Right cardiac atrium (tissue), 5 donors: Measurements from ENCODE around the gene PTTG1IP2. TPM values are rescaled to one million over a fixed set of nuclear protein-coding genes. Genes with fewer than 3 reads are reported as not detected.
"Not testable (repeated sequence)": the region's sequence is repeated elsewhere in the genome, so short reads cannot be mapped to it uniquely, and the experiment has no call there.

Source experiments
- ATAC-seq, 2 donors: fragments of 200-7000 bp; cut with Tn5 transposase; one replicate each; pipeline versions ENCODE4 v1.8.0 to v1.9.1; 2020; ENCODE audit warnings: moderate library complexity in 2 of 2, mild to moderate bottlenecking in 1 of 2
- DNase-seq, 3 donors: peaks; one replicate each; pipeline ENCODE4 v3.0.0-alpha.2; 2020
- H3K27ac ChIP-seq: one replicate; pipeline ENCODE4 v1.5.1; 2013; ENCODE audit warnings: mild to moderate bottlenecking, low read length, control low read depth, moderate library complexity
- H3K27me3 ChIP-seq: one replicate; pipeline ENCODE4 v1.6.1; 2013; ENCODE audit not compliant: control insufficient read depth, insufficient read depth
- H3K4me1 ChIP-seq: one replicate; pipeline ENCODE4 v1.6.1; 2013; ENCODE audit warnings: low read length; ENCODE audit not compliant: control insufficient read depth, insufficient read depth
- H3K4me3 ChIP-seq: one replicate; pipeline ENCODE4 v1.5.1; 2013; ENCODE audit warnings: low read length, control low read depth
- H3K9me3 ChIP-seq: one replicate; pipeline ENCODE4 v1.6.1; 2013; ENCODE audit warnings: low read length; ENCODE audit not compliant: control insufficient read depth
- WGBS: extraction: QIAGEN DNeasy Blood & Tissue Kit; methylation state at CpG from one replicate; pipeline ENCODE4 v1.1.7; 2013; 5-methylcytosine and 5-hydroxymethylcytosine counted together
- intact Hi-C, 4 donors: fragments of 100-400 bp; cut with DNase I; formaldehyde crosslinking; loops; one replicate each; pipeline versions ENCODE4 v1.11.0 to v1.14.0; 2022 to 2023
- polyA plus RNA-seq: library from polyadenylated mRNA; stranded (reverse); fragments of 200-250 nt; gene quantifications from one replicate; pipeline ENCODE4 v1.2.3, GENCODE V29; 2013
- total RNA-seq, 4 donors: library from RNA; stranded (reverse); fragmentation: NEBNext Ultra II Directional; extraction: Animal tissue kit (Norgen Biotek cat#: 25700); gene quantifications; one replicate each; pipeline ENCODE4 v1.2.1, GENCODE V29; 2021
- donor health status: healthy with polysubstance abuse.
- donor health status: DM: no; HTN: yes; CAD: no.
- donor health status: DM: no; HTN: no; CAD: no.
- donor health status: DM: no; HTN: yes; CAD: no; lungs with severe emphysema.
- donor health status: DM: yes; HTN: yes; CAD: no.

Gene PTTG1IP2
- total and polyA plus RNA-seq, 5 donors: not detected

DNA sequence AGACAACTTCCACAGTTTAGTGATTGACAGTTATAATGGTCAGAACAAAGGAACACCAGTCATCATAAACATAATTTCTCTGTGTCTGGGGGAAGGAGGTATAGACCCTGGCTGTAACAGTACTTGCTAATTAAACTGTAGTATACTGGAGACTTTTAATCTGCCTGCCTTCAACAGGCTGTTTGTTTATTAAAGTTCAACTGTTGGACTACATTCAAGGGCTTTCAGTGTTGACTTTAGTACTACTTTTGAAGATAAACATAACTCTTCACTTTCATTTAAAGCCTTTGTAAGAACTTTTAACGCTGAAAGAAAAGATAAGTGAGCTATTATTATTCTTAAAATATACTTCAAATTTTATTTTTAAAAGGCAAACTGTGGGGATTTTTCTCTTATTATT is 15.5 kb upstream of the PTTG1IP2 start:
- Histone ChIP-seq H3K4me3 (no peak overlapping the region), H3K27me3 (no peaks in the 10 kb centered on the region), H3K4me1 (no peaks in the 10 kb centered on the region), H3K9me3 (no peaks in the 10 kb centered on the region), H3K27ac (no peak overlapping the region)
- intact Hi-C loops: no loop called here
- DNase-seq (no peak), ATAC-seq (no peak)
- WGBS: 31% methylated on average over 1 of the region's 1 CpG

DNA sequence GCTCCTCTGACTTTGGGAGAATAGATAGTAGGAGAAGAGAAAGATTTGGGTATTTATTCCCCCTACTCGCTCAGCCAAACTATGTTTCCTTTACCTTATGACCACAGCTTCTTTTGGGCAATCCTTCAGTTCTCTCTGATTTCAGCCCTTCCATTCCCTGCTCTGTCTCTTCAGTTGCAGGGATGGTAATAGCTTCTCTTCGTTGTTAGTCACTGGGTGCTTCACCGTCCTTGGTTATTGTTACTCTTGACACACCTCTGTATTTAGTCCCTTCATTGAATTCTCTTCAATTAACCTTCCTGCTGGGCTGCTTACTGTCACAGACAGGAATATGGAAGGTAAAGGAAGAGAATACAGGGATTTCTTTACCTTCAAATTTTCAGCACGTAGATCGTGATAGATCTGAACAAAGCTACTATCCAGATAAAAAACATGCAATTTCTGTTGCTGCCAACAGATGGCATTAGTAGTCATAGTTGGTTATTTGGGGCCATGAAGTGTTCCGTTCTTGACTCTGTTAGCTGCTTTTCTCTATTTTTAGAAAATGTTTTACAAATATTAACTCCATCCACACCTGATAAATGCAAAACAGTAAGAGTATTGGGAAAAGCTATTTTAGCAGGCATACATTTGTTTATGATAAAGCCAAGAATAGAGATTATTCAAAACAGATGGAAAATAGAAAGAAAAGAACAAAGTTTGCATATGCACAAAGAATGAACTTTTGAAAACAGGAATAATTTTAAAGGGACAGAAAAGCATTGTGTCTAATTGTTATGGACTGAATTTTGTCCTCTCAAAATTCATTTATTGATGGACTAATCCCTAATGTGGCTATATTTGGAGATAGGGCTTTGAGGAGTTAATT is 14.0 kb upstream of the PTTG1IP2 start:
- intact Hi-C loops: no loop called here
- no peaks in the 10 kb centered on the region for H3K4me1 ChIP-seq
- H3K9me3 ChIP-seq: no peaks in the 10 kb centered on the region
- H3K27ac ChIP-seq: no peak overlapping the region
- H3K27me3 ChIP-seq: no peaks in the 10 kb centered on the region
- WGBS: 26% methylated on average over 6 of the region's 6 CpGs
- no peak overlapping the region for H3K4me3 ChIP-seq
- ATAC-seq: peak; percentile 68 to 75
- no peak for DNase-seq

DNA sequence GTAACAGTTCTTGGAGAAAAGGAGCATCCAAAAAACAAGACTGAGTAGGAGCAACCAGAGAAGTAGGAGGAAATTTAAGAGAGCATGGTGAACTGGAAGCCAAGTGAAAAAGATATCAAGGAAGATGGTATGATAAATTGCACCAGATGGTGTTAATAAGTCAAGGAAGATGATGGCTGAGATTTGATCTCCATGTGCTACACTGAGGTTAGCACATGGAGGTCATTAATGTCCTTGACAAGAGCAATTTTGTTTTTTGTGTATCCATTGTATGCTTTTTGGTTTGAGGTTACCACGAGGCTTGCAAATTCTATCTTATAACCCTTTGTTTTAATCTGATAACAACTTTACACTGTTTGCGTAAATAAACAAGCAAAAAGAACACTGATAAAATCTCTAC is 11.3 kb upstream of the PTTG1IP2 start:
- no peaks in the 10 kb centered on the region for H3K9me3 ChIP-seq
- no peaks in the 10 kb centered on the region for H3K27me3 ChIP-seq
- WGBS: 68% methylated on average over 2 of the region's 2 CpGs
- H3K27ac ChIP-seq: no peak overlapping the region
- DNase-seq (no peak), ATAC-seq (no peak)
- H3K4me3 ChIP-seq: no peak overlapping the region
- H3K4me1 ChIP-seq: no peaks in the 10 kb centered on the region
- intact Hi-C loops: no loop called here

DNA sequence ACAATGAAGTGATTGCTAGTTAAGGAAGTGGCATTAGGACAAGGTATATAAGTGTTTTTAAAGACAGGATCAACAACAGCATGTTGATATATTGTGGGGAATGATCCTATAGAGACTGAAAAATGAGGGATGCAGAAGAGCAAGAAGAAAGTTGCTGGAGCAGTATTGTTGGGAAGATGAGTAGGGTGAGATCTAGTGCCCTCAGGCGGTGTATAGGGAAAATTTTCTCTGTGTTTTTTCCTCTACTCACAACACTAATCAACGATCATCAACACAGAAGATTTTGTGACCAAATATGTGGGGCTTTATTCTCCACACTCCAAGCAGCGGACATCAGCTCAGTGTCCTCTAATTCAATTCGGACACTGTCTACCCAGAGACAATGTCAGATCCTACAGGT is 9.6 kb upstream of the PTTG1IP2 start:
- Histone ChIP-seq H3K4me1 (no peaks in the 10 kb centered on the region), H3K4me3 (no peak overlapping the region), H3K27ac (no peak overlapping the region), H3K9me3 (peaks cover 1% of the 10 kb centered on the region), H3K27me3 (no peaks in the 10 kb centered on the region)
- WGBS: 75% methylated on average over 4 of the region's 4 CpGs
- intact Hi-C loops: no loop called here
- ATAC-seq (no peak), DNase-seq (no peak)

DNA sequence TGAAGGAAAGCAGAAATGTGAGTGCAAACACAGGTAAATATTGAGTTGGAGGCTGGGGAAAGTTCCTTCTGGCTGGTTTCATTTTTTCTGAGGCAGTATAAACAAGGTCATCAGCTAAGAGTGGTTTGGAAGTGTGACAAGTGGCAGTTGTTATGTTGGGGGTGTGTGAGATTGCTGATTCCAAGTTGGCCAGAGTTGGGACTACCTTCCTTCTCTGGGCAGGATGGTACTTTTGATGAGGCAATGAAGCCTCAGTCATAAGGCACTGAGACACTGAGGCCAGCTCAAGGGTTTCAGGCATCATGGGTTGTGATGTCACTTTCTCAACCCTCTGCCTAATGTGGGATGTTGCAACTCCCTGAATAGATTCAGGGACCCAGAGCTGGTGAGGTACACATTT is 8.2 kb upstream of the PTTG1IP2 start:
- peaks cover 1% of the 10 kb centered on the region for H3K9me3 ChIP-seq
- H3K27ac ChIP-seq: no peak overlapping the region
- H3K4me1 ChIP-seq: no peaks in the 10 kb centered on the region
- intact Hi-C loops: no loop called here
- peak; percentile 31 to 40 for ATAC-seq
- no peak for DNase-seq
- no peaks in the 10 kb centered on the region for H3K27me3 ChIP-seq
- no peak overlapping the region for H3K4me3 ChIP-seq

DNA sequence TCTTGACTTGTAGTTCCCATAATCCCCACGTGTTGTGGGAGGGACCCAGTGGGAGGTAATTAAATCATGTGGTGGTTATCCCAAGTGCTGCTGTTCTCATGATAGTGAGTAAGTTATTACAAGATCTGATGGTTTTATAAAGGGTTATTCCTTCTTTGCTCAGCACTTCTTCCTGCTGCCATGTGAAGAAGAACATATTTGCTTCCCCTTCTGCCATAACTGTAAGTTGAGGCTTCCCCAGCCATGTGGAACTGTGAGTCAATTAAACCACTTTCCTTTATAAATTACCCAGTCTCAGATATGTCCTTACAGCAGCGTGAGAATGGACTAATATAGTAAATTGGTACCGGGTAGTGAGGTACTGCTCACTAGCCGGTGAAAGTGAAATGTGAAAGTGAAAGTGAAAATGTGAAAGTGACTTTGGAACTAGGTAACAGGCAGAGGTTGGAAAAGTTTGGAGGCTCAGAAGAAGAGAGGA is 6.2 kb upstream of the PTTG1IP2 start:
- DNase-seq, H3K27me3 ChIP-seq, H3K9me3 ChIP-seq, H3K4me1 ChIP-seq, H3K27ac ChIP-seq, intact Hi-C loops: not testable (repeated sequence)
- H3K4me3 ChIP-seq: peak overlapping the region; percentile 56
- peak; percentile 45 to 51 for ATAC-seq
- WGBS: 28% methylated on average over 4 of the region's 4 CpGs

DNA sequence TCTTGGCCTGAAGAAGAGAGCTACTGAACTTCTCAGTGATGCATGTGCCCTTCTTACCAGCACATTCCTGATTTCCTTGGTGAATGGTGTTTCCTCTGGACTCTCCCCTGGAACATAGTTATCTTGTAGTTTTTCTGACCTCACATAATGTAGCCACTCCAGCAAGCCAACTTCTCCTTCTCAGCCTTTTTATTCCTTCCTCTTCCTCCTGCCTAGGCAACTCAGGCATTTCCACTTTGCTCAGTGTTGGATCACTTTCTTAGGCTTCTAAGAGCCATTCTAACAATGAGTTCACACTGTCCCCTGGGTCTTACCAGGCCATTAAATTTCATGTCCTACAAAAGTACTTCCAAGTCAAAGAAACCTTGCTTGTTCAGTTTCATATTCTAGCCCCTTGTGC is 3.6 kb upstream of the PTTG1IP2 start:
- Histone ChIP-seq H3K27me3 (no peaks in the 10 kb centered on the region), H3K4me3 (no peak overlapping the region), H3K4me1 (no peaks in the 10 kb centered on the region), H3K9me3 (peaks cover 1% of the 10 kb centered on the region), H3K27ac (no peak overlapping the region)
- DNase-seq (no peak), ATAC-seq (no peak)
- intact Hi-C loops: no loop called here

DNA sequence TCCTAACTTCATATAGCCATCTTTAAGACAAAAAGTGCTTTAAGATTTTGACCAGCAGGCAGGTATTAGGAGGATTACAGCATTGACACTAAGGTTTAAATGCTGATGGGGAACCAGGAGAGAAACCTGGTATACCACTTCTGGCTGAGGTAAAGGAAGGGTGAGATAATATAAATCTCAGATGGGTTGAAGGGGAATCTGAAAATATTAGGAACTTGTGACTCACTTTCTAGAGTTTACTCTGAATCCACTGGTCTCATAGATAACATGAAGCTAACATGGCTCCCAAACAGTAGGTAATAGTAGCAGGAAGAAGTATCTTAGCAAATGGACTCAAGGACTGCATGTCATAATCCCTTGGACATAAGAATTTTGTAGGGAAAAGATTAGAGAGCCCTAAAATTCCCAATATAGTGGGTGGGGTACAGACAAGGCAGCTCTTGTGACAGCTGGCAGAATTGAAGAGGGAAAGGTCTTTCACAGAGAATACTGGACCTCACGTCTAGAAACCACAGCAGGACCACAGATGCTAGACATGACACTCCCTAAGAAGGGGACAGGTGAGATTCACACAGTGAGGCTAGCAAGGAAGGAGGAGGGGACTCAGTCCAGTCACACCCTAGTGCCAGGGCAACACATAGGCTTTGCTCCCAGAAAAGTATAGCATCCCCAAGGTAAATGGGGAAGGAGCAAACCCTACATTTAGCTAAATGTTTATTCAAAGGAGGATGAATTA is 3.5 kb downstream of the PTTG1IP2 start:
- H3K9me3 ChIP-seq: no peaks in the 10 kb centered on the region
- no peak overlapping the region for H3K27ac ChIP-seq
- ATAC-seq (no peak), DNase-seq (no peak)
- intact Hi-C loops: no loop called here
- no peaks in the 10 kb centered on the region for H3K4me1 ChIP-seq
- no peak overlapping the region for H3K4me3 ChIP-seq
- H3K27me3 ChIP-seq: no peaks in the 10 kb centered on the region
- 66% methylated on average over 1 of the region's 1 CpG for WGBS

DNA sequence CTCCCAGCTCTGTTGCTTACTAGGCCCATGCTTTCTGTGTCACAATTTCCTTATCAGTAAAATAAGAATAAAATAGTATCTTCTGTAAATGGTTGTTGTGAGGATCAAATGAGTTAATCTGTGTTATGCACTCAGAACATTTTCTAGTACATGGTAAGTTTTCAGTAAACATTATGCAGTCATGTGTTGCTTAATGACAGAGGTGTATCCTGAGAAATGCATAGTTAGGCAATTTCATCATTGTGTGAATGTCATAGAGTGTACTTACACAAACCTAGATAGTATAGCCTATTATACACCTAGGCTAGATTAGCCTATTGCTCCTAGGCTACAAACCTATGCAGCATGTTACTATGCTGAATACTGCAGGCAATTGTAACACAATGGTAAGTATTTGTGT is 4.4 kb downstream of the PTTG1IP2 start:
- no peak for ATAC-seq
- intact Hi-C loops: no loop called here

DNA sequence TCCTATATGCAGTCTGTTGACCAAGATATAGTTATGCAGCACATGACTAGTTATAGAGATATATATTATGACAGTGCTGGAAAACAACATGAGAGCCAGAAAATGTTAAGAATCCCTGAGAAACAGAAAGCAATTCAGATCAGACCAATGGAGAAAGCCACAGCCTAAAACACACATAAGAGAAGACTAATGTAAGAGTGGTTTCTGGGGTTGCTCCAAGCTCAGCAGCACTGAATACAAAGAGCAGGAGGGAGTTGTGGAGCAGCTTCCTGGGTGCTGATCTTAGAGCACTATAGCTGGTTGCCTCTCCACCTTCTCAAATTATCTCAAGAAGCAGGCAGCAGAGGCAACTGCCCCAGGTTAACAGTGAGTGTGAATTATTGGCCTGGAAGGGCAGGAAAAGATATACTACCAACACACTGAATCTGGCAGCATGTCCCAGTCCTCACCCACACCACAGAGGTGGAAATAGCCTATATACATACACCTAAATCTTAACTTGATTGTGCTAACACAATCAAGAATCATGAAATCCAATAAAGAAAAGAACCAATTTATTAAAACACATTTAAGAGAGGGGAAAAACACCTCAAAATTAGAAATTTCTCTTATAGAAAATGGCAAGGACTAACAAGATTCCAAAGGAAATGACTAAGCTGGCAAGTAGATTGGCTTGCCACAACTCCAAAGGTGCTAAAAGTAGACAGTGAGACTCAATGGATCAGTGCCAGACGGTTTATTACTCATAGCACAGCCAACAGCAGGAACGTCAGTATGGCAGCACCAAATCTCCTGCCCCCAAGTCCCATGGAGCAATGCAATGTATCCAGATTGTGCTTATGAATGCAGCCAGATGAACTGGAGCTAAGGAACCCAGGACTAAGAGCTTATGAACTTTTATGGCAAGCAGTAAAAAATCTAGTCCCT is 5.1 kb downstream of the PTTG1IP2 start:
- Histone ChIP-seq H3K4me3 (no peak overlapping the region), H3K27me3 (no peaks in the 10 kb centered on the region), H3K27ac (no peak overlapping the region), H3K9me3 (no peaks in the 10 kb centered on the region), H3K4me1 (no peaks in the 10 kb centered on the region)
- intact Hi-C loops: no loop called here
- WGBS: 53% methylated on average over 2 of the region's 2 CpGs
- DNase-seq (no peak), ATAC-seq (no peak)

More for the DNA sequence above, 4.4 kb downstream of the PTTG1IP2 start:
- H3K4me3 ChIP-seq: no peak overlapping the region
- DNase-seq: no peak
- no peaks in the 10 kb centered on the region for H3K9me3 ChIP-seq
- H3K4me1 ChIP-seq: no peaks in the 10 kb centered on the region
- H3K27ac ChIP-seq: no peak overlapping the region
- H3K27me3 ChIP-seq: no peaks in the 10 kb centered on the region

DNA sequence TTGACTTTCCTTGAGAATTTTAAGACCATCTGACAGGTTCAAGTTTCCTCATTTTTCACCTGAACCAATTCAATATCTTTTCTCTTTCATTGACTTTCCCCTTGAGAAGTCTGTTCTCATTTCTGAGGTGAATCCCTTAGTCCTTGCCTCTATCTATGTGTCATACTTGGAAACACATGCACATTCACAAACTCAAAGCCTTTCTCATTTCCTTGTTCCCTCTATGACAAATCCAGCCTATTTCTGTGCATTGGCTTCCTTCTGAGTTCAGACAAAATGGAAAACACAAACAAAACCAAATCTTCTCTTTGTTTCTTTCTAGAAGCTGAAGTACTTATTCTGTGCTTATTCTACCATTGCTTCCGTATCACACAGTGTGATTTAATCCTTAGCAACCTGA is 13.8 kb downstream of the PTTG1IP2 start:
- H3K9me3 ChIP-seq: no peaks in the 10 kb centered on the region
- DNase-seq (no peak), ATAC-seq (no peak)
- H3K4me1 ChIP-seq: no peaks in the 10 kb centered on the region
- H3K4me3 ChIP-seq: no peak overlapping the region
- intact Hi-C loops: no loop called here
- H3K27me3 ChIP-seq: no peaks in the 10 kb centered on the region
- WGBS: 91% methylated on average over 1 of the region's 1 CpG
- no peak overlapping the region for H3K27ac ChIP-seq
